H9 (cell line): ENCODE data around the gene C14orf132. TPM values are rescaled to one million over a fixed set of nuclear protein-coding genes. Genes with fewer than 3 reads are reported as not detected.

Experiments used
- DNase-seq: peaks from one replicate; pipeline ENCODE4 v3.0.0-alpha.2; 2017
- H2AFZ ChIP-seq: one replicate; pipeline ENCODE4 v1.6.1; 2013; ENCODE audit warnings: mild to moderate bottlenecking, low read length, control low read depth, moderate library complexity
- H2AK5ac ChIP-seq: 2 replicates; pipeline ENCODE4 v1.6.1; 2013; ENCODE audit warnings: low read length, control low read depth, mixed read lengths; ENCODE audit not compliant: insufficient read length
- H2BK120ac ChIP-seq: one replicate; pipeline ENCODE4 v1.6.1; 2013; ENCODE audit warnings: low read depth, mild to moderate bottlenecking, low read length, control low read depth, inconsistent platforms; ENCODE audit not compliant: poor library complexity, severe bottlenecking
- H2BK12ac ChIP-seq: 2 replicates; pipeline ENCODE4 v1.6.1; 2013; ENCODE audit warnings: low read length, control low read depth, mixed read lengths, low read depth; ENCODE audit not compliant: insufficient read length
- H2BK15ac ChIP-seq: 2 replicates; pipeline ENCODE4 v1.6.1; 2013; ENCODE audit warnings: low read depth, low read length, control low read depth
- H2BK20ac ChIP-seq: one replicate; pipeline ENCODE4 v1.6.1; 2013; ENCODE audit warnings: low read depth, mild to moderate bottlenecking, low read length, control low read depth, inconsistent platforms; ENCODE audit not compliant: poor library complexity, severe bottlenecking
- H2BK5ac ChIP-seq: 2 replicates; pipeline ENCODE4 v1.6.1; 2013; ENCODE audit warnings: low read length, control low read depth, mixed read lengths; ENCODE audit not compliant: insufficient read length
- H3K14ac ChIP-seq: 2 replicates; pipeline ENCODE4 v1.6.1; 2013; ENCODE audit warnings: low read length, control low read depth; ENCODE audit not compliant: insufficient read depth
- H3K18ac ChIP-seq: 2 replicates; pipeline ENCODE4 v1.6.1; 2013; ENCODE audit warnings: low read depth, mild to moderate bottlenecking, mixed read lengths, low read length, control low read depth; ENCODE audit not compliant: insufficient read length
- H3K23ac ChIP-seq: 2 replicates; pipeline ENCODE4 v1.6.1; 2013; ENCODE audit warnings: low read length, control low read depth, mixed read lengths, low read depth; ENCODE audit not compliant: insufficient read length
- H3K23me2 ChIP-seq: 2 replicates; pipeline ENCODE4 v1.6.1; 2013; ENCODE audit warnings: low read depth, mild to moderate bottlenecking, mixed read lengths, low read length, control low read depth; ENCODE audit not compliant: insufficient read length, poor library complexity, severe bottlenecking
- H3K27ac ChIP-seq: 2 replicates; pipeline ENCODE4 v1.5.1; 2013; ENCODE audit warnings: low read length, control low read depth, mixed read lengths, low read depth; ENCODE audit not compliant: insufficient read length
- H3K27me3 ChIP-seq: 2 replicates; pipeline ENCODE4 v1.6.1; 2013; ENCODE audit warnings: low read length, control low read depth, inconsistent platforms; ENCODE audit not compliant: insufficient read depth
- H3K4ac ChIP-seq: 2 replicates; pipeline ENCODE4 v1.6.1; 2013; ENCODE audit warnings: low read depth, mild to moderate bottlenecking, control low read depth, inconsistent platforms, low read length, moderate library complexity
- H3K4me1 ChIP-seq: 2 replicates; pipeline ENCODE4 v1.6.1; 2013; ENCODE audit warnings: low read length, control low read depth, inconsistent platforms; ENCODE audit not compliant: insufficient read depth
- H3K4me2 ChIP-seq: 2 replicates; pipeline ENCODE4 v1.6.1; 2013; ENCODE audit warnings: low read length, control low read depth, mixed read lengths; ENCODE audit not compliant: insufficient read length, insufficient read depth
- H3K56ac ChIP-seq: 2 replicates; pipeline ENCODE4 v1.6.1; 2013; ENCODE audit warnings: low read depth, mild to moderate bottlenecking, mixed read lengths, low read length, control low read depth; ENCODE audit not compliant: insufficient read length
- H3K79me1 ChIP-seq: 2 replicates; pipeline ENCODE4 v1.6.1; 2013; ENCODE audit warnings: low read depth, mild to moderate bottlenecking, moderate library complexity, low read length, control low read depth, inconsistent platforms; ENCODE audit not compliant: insufficient read depth, poor library complexity, severe bottlenecking
- H3K79me2 ChIP-seq: 2 replicates; pipeline ENCODE4 v1.6.1; 2013; ENCODE audit warnings: low read length, control low read depth, inconsistent platforms; ENCODE audit not compliant: insufficient read depth
- H3K9ac ChIP-seq: 2 replicates; pipeline ENCODE4 v1.6.1; 2013; ENCODE audit warnings: low read length, control low read depth, mixed read lengths; ENCODE audit not compliant: insufficient read length; ENCODE audit errors: extremely low read depth
- H3K9me3 ChIP-seq: one replicate; pipeline ENCODE4 v1.6.1; 2013; ENCODE audit warnings: low read depth, low read length, inconsistent platforms; ENCODE audit not compliant: control insufficient read depth
- H3T11ph ChIP-seq: one replicate; pipeline ENCODE4 v1.6.1; 2013; ENCODE audit warnings: mild to moderate bottlenecking, low read length, control low read depth, inconsistent platforms
- H4K20me1 ChIP-seq: one replicate; pipeline ENCODE4 v1.6.1; 2013; ENCODE audit not compliant: control insufficient read depth, insufficient read length, insufficient read depth
- H4K5ac ChIP-seq: 2 replicates; pipeline ENCODE4 v1.6.1; 2013; ENCODE audit warnings: low read depth, mild to moderate bottlenecking, mixed read lengths, low read length, control low read depth; ENCODE audit not compliant: insufficient read length
- H4K8ac ChIP-seq: replicated peaks from 2 replicates; pipeline ENCODE4 v1.6.1; 2013; ENCODE audit warnings: low read length, control low read depth, mixed read lengths, low read depth; ENCODE audit not compliant: insufficient read length
- H4K91ac ChIP-seq: 2 replicates; pipeline ENCODE4 v1.6.1; 2013; ENCODE audit warnings: low read depth, mild to moderate bottlenecking, moderate library complexity, mixed read lengths, low read length, control low read depth; ENCODE audit not compliant: insufficient read length
- H3K27ac Mint-ChIP-seq, 3 experiments: 2 replicates in 2 of 3; 3 replicates in 1 of 3; pipeline ENCODE4 v1.8.0; 2020 to 2021; ENCODE audit warnings: mixed read lengths in 3 of 3, mild to moderate bottlenecking in 1 of 3, moderate library complexity in 1 of 3
- H3K27me3 Mint-ChIP-seq: 2 replicates; pipeline ENCODE4 v1.8.0; 2021; ENCODE audit warnings: low read depth, mild to moderate bottlenecking, moderate library complexity, mixed read lengths
- H3K36me3 Mint-ChIP-seq, 3 experiments: 2 replicates in 2 of 3; 3 replicates in 1 of 3; pipeline ENCODE4 v1.8.0; 2020 to 2021; ENCODE audit warnings: low read depth in 3 of 3, mixed read lengths in 3 of 3; ENCODE audit not compliant: insufficient read depth in 1 of 3
- H3K4me1 Mint-ChIP-seq, 2 experiments: 2 replicates each; pipeline ENCODE4 v1.8.0; 2020; ENCODE audit warnings: mixed read lengths in 2 of 2
- H3K4me3 Mint-ChIP-seq, 2 experiments: 2 replicates in 1 of 2; 3 replicates in 1 of 2; pipeline ENCODE4 v1.8.0; 2020 to 2021; ENCODE audit warnings: mild to moderate bottlenecking in 2 of 2, mixed read lengths in 2 of 2, moderate library complexity in 1 of 2
- H3K9me3 Mint-ChIP-seq, 2 experiments: 2 replicates in 1 of 2; 3 replicates in 1 of 2; pipeline ENCODE4 v1.8.0; 2020; ENCODE audit warnings: mild to moderate bottlenecking in 2 of 2, mixed read lengths in 2 of 2, moderate library complexity in 1 of 2
- CTCF ChIP-seq: fragments of 200-600 bp; sonication (generic); conservative IDR thresholded peaks from 3 replicates; pipeline ENCODE4 v1.8.0; 2021; ENCODE audit warnings: antibody characterized with exemption, mild to moderate bottlenecking
- WGBS: extraction: QIAGEN DNeasy Blood & Tissue Kit; methylation state at CpG from one replicate; pipeline ENCODE4 v1.1.7; 2013; ENCODE audit warnings: missing lambda C conversion rate, low lambda C conversion rate, mixed read lengths; ENCODE audit not compliant: insufficient read length; ENCODE audit errors: extremely low coverage; 5-methylcytosine and 5-hydroxymethylcytosine counted together
- total RNA-seq: library from RNA; stranded (reverse); gene quantifications from 2 replicates; pipeline ENCODE4 v1.2.1, GENCODE V29; 2021

C14orf132 gene
- total RNA-seq, 1 experiment from 2014 or later, result 5.7 TPM

GRCh38 chr14:96091149-96091693 is 52.1 kb downstream of the C14orf132 start:
- Histone ChIP-seq H3K4me1 (no peaks in the 10 kb centered on the region), H4K20me1 (peaks cover 2% of the 10 kb centered on the region), H3K4me2 (no peak overlapping the region), H3K18ac (no peak overlapping the region), H3K9me3 (no peaks in the 10 kb centered on the region), H2BK120ac (no peak overlapping the region), H3T11ph (no peak overlapping the region), H4K8ac (no peak overlapping the region), H3K23ac (no peak overlapping the region), H3K79me1 (no peaks in the 10 kb centered on the region), H3K27ac (no peak overlapping the region), H3K14ac (no peak overlapping the region), H2BK15ac (no peak overlapping the region), H2AK5ac (no peak overlapping the region), H3K4ac (no peak overlapping the region), H4K5ac (no peak overlapping the region), H3K23me2 (no peaks in the 10 kb centered on the region), H3K56ac (no peak overlapping the region), H2AFZ (no peak overlapping the region), H3K9ac (no peak overlapping the region), H3K79me2 (no peaks in the 10 kb centered on the region), H4K91ac (no peak overlapping the region), H3K27me3 (no peaks in the 10 kb centered on the region), H2BK20ac (no peak overlapping the region), H2BK12ac (no peak overlapping the region), H2BK5ac (no peak overlapping the region)
- H3K9me3 Mint-ChIP-seq, result no peaks in the 10 kb centered on the region
- DNase-seq, result no peak
- H3K36me3 Mint-ChIP-seq, result peaks cover 5 to 12% (median 10%) of the 10 kb centered on the region in 3 experiments; a peak in 5 of 7 replicates
- WGBS, result no CpG with 5 or more reads among the region's 15 CpGs
- H3K4me3 Mint-ChIP-seq, result no peak overlapping the region
- H3K4me1 Mint-ChIP-seq, result peaks cover 22 to 27% of the 10 kb centered on the region in 2 experiments
- no peak overlapping the region for H3K27ac Mint-ChIP-seq
- no peaks in the 10 kb centered on the region for H3K27me3 Mint-ChIP-seq
- no peak for TF ChIP-seq CTCF
